NK-92 (cell line): ENCODE results near the gene PNMA8A.
"Not testable (repeated sequence)": the region's sequence is repeated elsewhere in the genome, so short reads cannot be mapped to it uniquely, and the experiment has no call there.

ENCODE experiments used
- DNase-seq: peaks from one replicate; lab custom pipeline; 2025; ENCODE audit not compliant: unreplicated experiment; lab: John Stamatoyannopoulos, UW

PNMA8A gene

GRCh38 chr19:46470376-46470775 lies 987 bp downstream of the PNMA8A start:
- DNase-seq = no peak

GRCh38 chr19:46469541-46470185 lies 1.7 kb downstream of the PNMA8A start:
- no peak for DNase-seq

- DNase-seq = no peak
Measured at GRCh38 chr19:46466536-46467196, 4.7 kb downstream of the PNMA8A start.

GRCh38 chr19:46463516-46463915 lies 7.8 kb downstream of the PNMA8A start:
- no peak for DNase-seq

GRCh38 chr19:46461537-46461936 lies 9.8 kb downstream of the PNMA8A start:
- DNase-seq = no peak

- no peak for DNase-seq
Measured at GRCh38 chr19:46460981-46461380, 10.4 kb downstream of the PNMA8A start.

GRCh38 chr19:46460055-46460454 lies 11.3 kb downstream of the PNMA8A start:
- no peak for DNase-seq

GRCh38 chr19:46456930-46457329 lies 14.4 kb downstream of the PNMA8A start:
- no peak for DNase-seq

- DNase-seq = no peak
Measured at GRCh38 chr19:46454244-46454643, 17.1 kb downstream of the PNMA8A start.

GRCh38 chr19:46453661-46454060 lies 17.7 kb downstream of the PNMA8A start:
- DNase-seq = no peak

- DNase-seq = no peak
Measured at GRCh38 chr19:46452186-46452585, 19.2 kb downstream of the PNMA8A start.

GRCh38 chr19:46451352-46451751 lies 20.0 kb downstream of the PNMA8A start:
- no peak for DNase-seq

- no peak for DNase-seq
Measured at GRCh38 chr19:46450737-46451136, 20.6 kb downstream of the PNMA8A start.

GRCh38 chr19:46449228-46449627 lies 22.1 kb downstream of the PNMA8A start:
- DNase-seq = no peak

GRCh38 chr19:46448601-46449000 lies 22.8 kb downstream of the PNMA8A start:
- no peak for DNase-seq

- no peak for DNase-seq
Measured at GRCh38 chr19:46447824-46448223, 23.5 kb downstream of the PNMA8A start.

GRCh38 chr19:46447006-46447405 lies 24.4 kb downstream of the PNMA8A start:
- no peak for DNase-seq

- no peak for DNase-seq
Measured at GRCh38 chr19:46446021-46446420, 25.3 kb downstream of the PNMA8A start.

GRCh38 chr19:46442808-46443450 lies 28.4 kb downstream of the PNMA8A start:
- no peak for DNase-seq

GRCh38 chr19:46441866-46442265 lies 29.5 kb downstream of the PNMA8A start:
- no peak for DNase-seq

GRCh38 chr19:46435689-46436088 lies 35.7 kb downstream of the PNMA8A start:
- not testable (repeated sequence) for DNase-seq

- DNase-seq = no peak
Measured at GRCh38 chr19:46435009-46435408, 36.4 kb downstream of the PNMA8A start.
